Measurements from ENCODE around the gene ICAM2. TPM values are rescaled to one million over a fixed set of nuclear protein-coding genes. Genes with fewer than 3 reads are reported as not detected.

Gene ICAM2
- total and polyA plus RNA-seq, 8 donors: 32.3 to 55.4 (median 46.3) TPM

GRCh38 chr17:64057701-64058263, 37.3 kb upstream of the ICAM2 start:
- no peak for TF ChIP-seq CTCF (IDR thresholded peaks at IDR 0.05)
- ATAC-seq: no peak
- DNase-seq: no peak
- peaks cover 0 to 98% of the 10 kb centered on the region in 2 donors for H3K36me3 ChIP-seq
- intact Hi-C loops (cut with DNase I): no loop called here
- H3K27me3 ChIP-seq: no peaks in the 10 kb centered on the region
- no peak overlapping the region for H3K4me3 ChIP-seq
- no peak overlapping the region for H3K27ac ChIP-seq
- no peaks in the 10 kb centered on the region for H3K9me3 ChIP-seq
- peaks cover 0 to 24% of the 10 kb centered on the region in 2 donors for H3K4me1 ChIP-seq

GRCh38 chr17:64056269-64057005, 36.0 kb upstream of the ICAM2 start:
- H3K4me1 ChIP-seq: peaks cover 0 to 12% of the 10 kb centered on the region in 2 donors
- ATAC-seq (no peak), DNase-seq (no peak)
- no peak for TF ChIP-seq CTCF (IDR thresholded peaks at IDR 0.05)
- H3K9me3 ChIP-seq: no peaks in the 10 kb centered on the region
- intact Hi-C loops (cut with DNase I): no loop called here
- H3K4me3 ChIP-seq: no peak overlapping the region
- peaks cover 0 to 100% of the 10 kb centered on the region in 2 donors for H3K36me3 ChIP-seq
- H3K27me3 ChIP-seq: no peaks in the 10 kb centered on the region
- no peak overlapping the region for H3K27ac ChIP-seq

GRCh38 chr17:64055183-64056142, 35.0 kb upstream of the ICAM2 start:
- ATAC-seq: no peak
- H3K27me3 ChIP-seq: no peaks in the 10 kb centered on the region
- H3K36me3 ChIP-seq: peaks cover 0 to 100% of the 10 kb centered on the region in 2 donors
- H3K27ac ChIP-seq: no peak overlapping the region
- no peak overlapping the region for H3K4me3 ChIP-seq
- peaks cover 0 to 2% of the 10 kb centered on the region in 2 donors for H3K4me1 ChIP-seq
- no peak for TF ChIP-seq CTCF (IDR thresholded peaks at IDR 0.05)
- intact Hi-C loops (cut with DNase I): no loop called here
- no peak for DNase-seq
- no peaks in the 10 kb centered on the region for H3K9me3 ChIP-seq

DNA sequence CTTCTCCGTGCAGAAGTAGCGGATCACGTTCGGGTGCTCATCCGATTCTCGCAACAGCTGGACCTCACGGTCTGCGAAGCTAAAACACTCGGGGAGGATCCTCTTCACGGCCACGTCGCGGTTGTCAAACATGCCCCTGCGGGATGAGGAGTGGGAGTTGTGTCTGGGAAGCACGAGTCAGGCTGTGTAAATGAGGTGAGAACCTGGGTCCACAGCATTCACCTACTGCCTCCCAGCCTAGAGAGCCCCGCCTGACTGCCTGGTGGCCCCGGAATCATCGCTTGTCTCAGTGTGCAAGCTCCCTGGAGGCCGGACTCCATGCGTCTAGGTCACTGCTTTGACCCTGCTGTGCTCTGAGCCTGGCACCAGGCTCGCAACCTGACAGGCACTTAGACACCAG, 33.9 kb upstream of the ICAM2 start:
- intact Hi-C loops (cut with DNase I): no loop called here
- Histone ChIP-seq H3K27ac (no peak overlapping the region), H3K4me1 (no peaks in the 10 kb centered on the region), H3K27me3 (no peaks in the 10 kb centered on the region), H3K9me3 (no peaks in the 10 kb centered on the region), H3K4me3 (no peak overlapping the region), H3K36me3 (peaks cover 0 to 100% of the 10 kb centered on the region in 2 donors)
- TF ChIP-seq CTCF (IDR thresholded peaks at IDR 0.05): no peak
- DNase-seq (no peak), ATAC-seq (no peak)

DNA sequence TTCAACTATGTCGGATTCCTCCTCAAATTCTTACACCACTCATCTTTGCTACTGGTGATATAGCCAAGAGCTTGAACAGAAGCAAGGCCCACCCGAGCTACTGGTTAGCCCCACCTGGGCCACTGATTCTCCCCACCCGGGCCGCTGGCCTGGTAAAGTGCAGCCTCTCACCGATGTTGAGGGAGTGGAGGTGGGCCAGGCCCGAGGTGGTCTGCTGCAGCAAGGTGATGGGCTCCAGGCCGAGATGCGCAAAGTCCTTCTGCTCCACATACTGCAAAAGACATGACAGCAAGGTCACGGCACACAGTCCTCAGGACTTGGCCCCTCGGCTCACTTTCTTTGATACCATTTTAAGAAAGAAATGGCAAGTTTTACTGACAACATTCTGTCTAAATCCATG, 32.7 kb upstream of the ICAM2 start:
- DNase-seq (no peak), ATAC-seq (no peak)
- Histone ChIP-seq H3K9me3 (no peaks in the 10 kb centered on the region), H3K36me3 (peaks cover 0 to 100% of the 10 kb centered on the region in 2 donors), H3K4me1 (no peaks in the 10 kb centered on the region), H3K27ac (no peak overlapping the region), H3K4me3 (no peak overlapping the region), H3K27me3 (no peaks in the 10 kb centered on the region)
- no peak for TF ChIP-seq CTCF (IDR thresholded peaks at IDR 0.05)
- intact Hi-C loops (cut with DNase I): no loop called here

Measured in left lung (tissue), 10 donors.